Measurements from ENCODE around the gene KDELR1.

The KDELR1 gene

DNA sequence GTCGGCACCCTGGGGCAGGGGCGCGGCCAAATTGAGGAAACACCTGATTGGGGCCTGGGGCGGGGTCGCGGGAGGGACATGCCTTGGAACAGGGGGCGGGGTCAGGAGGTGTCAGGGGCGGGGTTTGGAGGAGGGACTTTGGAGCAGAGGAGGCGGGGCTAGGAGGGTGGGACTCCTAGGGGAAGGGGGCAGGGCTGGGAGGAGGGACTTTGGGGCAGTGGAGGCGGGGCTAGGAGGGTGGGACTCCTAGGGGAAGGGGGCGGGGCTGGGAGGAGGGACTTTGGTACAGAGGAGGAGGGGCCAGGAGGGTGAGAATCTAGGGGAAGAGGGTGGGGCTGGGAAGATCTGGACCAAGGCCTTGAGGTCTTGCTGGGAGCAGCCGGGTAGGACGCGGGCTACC, 24.0 kb upstream of the KDELR1 start:
- TF ChIP-seq, protein P1, sequence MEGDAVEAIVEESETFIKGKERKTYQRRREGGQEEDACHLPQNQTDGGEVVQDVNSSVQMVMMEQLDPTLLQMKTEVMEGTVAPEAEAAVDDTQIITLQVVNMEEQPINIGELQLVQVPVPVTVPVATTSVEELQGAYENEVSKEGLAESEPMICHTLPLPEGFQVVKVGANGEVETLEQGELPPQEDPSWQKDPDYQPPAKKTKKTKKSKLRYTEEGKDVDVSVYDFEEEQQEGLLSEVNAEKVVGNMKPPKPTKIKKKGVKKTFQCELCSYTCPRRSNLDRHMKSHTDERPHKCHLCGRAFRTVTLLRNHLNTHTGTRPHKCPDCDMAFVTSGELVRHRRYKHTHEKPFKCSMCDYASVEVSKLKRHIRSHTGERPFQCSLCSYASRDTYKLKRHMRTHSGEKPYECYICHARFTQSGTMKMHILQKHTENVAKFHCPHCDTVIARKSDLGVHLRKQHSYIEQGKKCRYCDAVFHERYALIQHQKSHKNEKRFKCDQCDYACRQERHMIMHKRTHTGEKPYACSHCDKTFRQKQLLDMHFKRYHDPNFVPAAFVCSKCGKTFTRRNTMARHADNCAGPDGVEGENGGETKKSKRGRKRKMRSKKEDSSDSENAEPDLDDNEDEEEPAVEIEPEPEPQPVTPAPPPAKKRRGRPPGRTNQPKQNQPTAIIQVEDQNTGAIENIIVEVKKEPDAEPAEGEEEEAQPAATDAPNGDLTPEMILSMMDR (IDR thresholded peaks at IDR 0.05), result no peak
- no peaks in the 10 kb centered on the region for H3K36me3 ChIP-seq
- H3K9me3 ChIP-seq, result no peaks in the 10 kb centered on the region
- DNase-seq, result peak; percentile 75 to 82
- H3K27me3 ChIP-seq, result peaks cover 0 to 49% of the 10 kb centered on the region in 2 donors
- no peak overlapping the region for H3K27ac ChIP-seq
- peak overlapping the region; percentile 18 to 22 for H3K4me3 ChIP-seq
- intact Hi-C loops (cut with DNase I; ENCODE audit: low total_unique reads), result no loop called here
- H3K4me1 ChIP-seq, result peaks cover 0 to 16% (median 6%) of the 10 kb centered on the region in 4 donors

DNA sequence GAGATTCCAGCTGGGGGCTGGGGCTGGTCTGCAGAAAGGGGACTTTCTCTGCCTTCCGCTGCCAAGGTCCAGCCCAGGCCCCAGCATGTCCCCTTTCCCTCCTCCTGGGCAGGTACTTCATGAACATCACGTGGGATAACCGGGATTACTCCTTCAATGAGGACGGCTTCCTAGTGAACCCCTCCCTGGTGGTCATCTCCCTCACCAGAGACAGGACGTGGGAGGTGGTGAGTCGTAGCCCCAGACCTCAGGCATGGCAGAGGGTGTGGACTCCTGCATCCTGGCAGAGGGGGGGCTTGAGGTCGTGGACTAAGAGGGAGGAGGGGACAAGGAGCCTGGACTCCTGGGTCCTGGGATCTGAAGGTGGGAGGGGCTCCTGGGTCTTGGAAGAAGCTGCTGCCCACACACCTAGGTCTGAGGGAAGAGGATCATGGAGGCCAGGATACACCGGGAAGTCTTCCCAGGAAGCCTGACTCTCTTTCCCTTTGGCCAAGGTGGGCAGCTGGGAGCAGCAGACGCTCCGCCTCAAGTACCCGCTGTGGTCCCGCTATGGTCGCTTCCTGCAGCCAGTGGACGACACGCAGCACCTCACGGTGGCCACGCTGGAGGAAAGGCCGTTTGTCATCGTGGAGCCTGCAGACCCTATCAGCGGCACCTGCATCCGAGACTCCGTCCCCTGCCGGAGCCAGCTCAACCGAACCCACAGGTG, 22.7 kb upstream of the KDELR1 start:
- H3K27me3 ChIP-seq, result peaks cover 0 to 56% of the 10 kb centered on the region in 2 donors
- intact Hi-C loops (cut with DNase I; ENCODE audit: low total_unique reads), result loop anchor here (1.0 kb wide), 1 partner anchor 27 kb away; no protein-coding TSS in a partner anchor

DNA sequence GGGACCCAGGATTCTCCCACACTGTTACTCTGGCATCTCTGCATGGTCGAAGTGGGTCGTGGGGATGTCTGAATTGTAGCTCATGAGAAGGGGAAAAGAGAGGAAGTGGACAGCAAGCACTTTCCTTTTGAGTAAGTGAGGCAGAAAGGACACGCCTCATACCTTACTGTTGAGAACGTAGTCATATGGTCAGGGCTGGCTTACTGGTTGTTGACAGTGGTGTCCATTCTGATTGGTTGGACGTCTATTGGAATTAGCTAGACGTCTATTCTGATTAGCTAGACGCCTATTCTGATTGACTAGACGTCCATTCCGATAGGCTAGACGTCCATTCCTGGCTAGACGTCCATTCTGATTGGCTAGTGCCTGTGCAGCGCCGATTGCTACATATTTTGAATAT, 14.5 kb upstream of the KDELR1 start:
- no peak for DNase-seq
- Histone ChIP-seq H3K36me3 (peaks cover 0 to 4% (median 0%) of the 10 kb centered on the region in 3 donors), H3K4me3 (no peak overlapping the region), H3K4me1 (no peaks in the 10 kb centered on the region), H3K27ac (no peak overlapping the region), H3K27me3 (peaks cover 0 to 37% of the 10 kb centered on the region in 2 donors), H3K9me3 (no peaks in the 10 kb centered on the region)
- intact Hi-C loops (cut with DNase I; ENCODE audit: low total_unique reads), result loop anchor here (5.0 kb wide), 1 partner anchor 386 kb away; no protein-coding TSS in a partner anchor
- TF ChIP-seq, protein P1 (IDR thresholded peaks at IDR 0.05), result no peak

More for the DNA sequence above, 22.7 kb upstream of the KDELR1 start:
- H3K27ac ChIP-seq, result no peak overlapping the region
- no peaks in the 10 kb centered on the region for H3K9me3 ChIP-seq
- H3K36me3 ChIP-seq, result no peaks in the 10 kb centered on the region
- TF ChIP-seq, protein P1 (IDR thresholded peaks at IDR 0.05), result no peak
- H3K4me1 ChIP-seq, result peaks cover 0 to 16% (median 6%) of the 10 kb centered on the region in 4 donors
- DNase-seq, result no peak
- H3K4me3 ChIP-seq, result no peak overlapping the region

DNA sequence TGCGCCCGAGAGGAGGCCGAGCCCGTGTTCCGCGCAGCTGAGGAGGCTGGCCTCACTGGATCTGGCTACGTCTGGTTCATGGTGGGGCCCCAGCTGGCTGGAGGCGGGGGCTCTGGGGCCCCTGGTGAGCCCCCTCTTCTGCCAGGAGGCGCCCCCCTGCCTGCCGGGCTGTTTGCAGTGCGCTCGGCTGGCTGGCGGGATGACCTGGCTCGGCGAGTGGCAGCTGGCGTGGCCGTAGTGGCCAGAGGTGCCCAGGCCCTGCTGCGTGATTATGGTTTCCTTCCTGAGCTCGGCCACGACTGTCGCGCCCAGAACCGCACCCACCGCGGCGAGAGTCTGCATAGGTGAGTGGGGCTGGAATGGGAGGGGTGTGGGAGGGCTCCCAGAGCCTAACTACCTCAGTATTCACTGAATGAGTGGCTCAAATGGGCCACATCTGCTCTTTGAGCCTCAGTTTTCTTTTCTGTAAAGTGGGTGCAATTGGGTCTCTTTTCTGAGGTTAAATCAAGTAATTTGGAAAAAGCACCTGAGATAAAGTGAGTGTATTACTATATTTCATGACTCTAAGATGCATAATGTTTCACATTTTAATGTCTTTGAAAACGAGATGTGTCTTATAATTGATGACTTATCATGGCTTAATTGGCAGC, 13.8 kb upstream of the KDELR1 start:
- DNase-seq, result no peak
- Histone ChIP-seq H3K27ac (no peak overlapping the region), H3K4me3 (no peak overlapping the region), H3K9me3 (no peaks in the 10 kb centered on the region), H3K27me3 (peaks cover 0 to 35% of the 10 kb centered on the region in 2 donors), H3K36me3 (peaks cover 0 to 4% (median 0%) of the 10 kb centered on the region in 3 donors), H3K4me1 (no peaks in the 10 kb centered on the region)
- intact Hi-C loops (cut with DNase I; ENCODE audit: low total_unique reads), result loop anchor here (5.0 kb wide), 1 partner anchor 387 kb away; no protein-coding TSS in a partner anchor
- TF ChIP-seq, protein P1 (IDR thresholded peaks at IDR 0.05), result no peak

DNA sequence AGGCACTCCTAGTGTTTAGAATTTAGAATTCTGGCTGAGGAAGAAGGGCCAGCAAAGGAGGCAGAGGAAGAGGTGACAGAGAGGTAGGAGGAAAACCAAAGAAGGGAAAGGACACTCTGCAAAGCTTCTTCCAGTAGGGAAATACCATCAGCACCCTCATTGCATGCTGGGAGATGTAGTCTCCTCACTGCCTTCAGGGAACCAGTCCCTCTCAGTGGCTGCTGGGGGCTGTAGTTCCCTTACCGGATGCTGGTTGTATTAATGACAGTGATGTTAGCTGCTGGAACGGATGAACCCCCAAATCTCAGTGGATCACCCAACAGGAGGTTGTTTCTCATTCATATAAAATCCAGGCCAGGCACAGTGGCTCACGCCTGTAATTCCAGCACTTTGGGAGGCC, 12.3 kb upstream of the KDELR1 start:
- no peaks in the 10 kb centered on the region for H3K9me3 ChIP-seq
- peaks cover 0 to 3% (median 1%) of the 10 kb centered on the region in 4 donors for H3K4me1 ChIP-seq
- H3K4me3 ChIP-seq, result no peak overlapping the region
- DNase-seq, result peak in 1 of 2 donors; percentile 36
- TF ChIP-seq, protein P1 (IDR thresholded peaks at IDR 0.05), result no peak
- peaks cover 0 to 31% of the 10 kb centered on the region in 2 donors for H3K27me3 ChIP-seq
- no peak overlapping the region for H3K27ac ChIP-seq
- peaks cover 0 to 4% (median 0%) of the 10 kb centered on the region in 3 donors for H3K36me3 ChIP-seq
- intact Hi-C loops (cut with DNase I; ENCODE audit: low total_unique reads), result no loop called here

All from tibial artery (tissue), 4 donors.